HepG2 (cell line): ENCODE measurements around the gene EIF2B1. TPM values are rescaled to one million over a fixed set of nuclear protein-coding genes. Genes with fewer than 3 reads are reported as not detected.

ENCODE experiments used
- ATAC-seq: fragments of 200-7000 bp; cut with Tn5 transposase; 3 replicates; pipeline ENCODE4 v1.9.1; 2020; ENCODE audit warnings: mild to moderate bottlenecking, moderate library complexity
- BruUV-seq: library from RNA; stranded (reverse); fragments of 400-500 nt; replicated peaks from 2 replicates; lab custom pipeline; 2021; lab: Mats Ljungman, UMichigan
- CTCF ChIA-PET: fragments of 300-600 bp; formaldehyde crosslinking; extraction: SDS; loops from one replicate; lab custom pipeline; 2021; ENCODE audit warnings: low total read pairs, inconsistent platforms, low intra/inter-chr PET ratio; lab: Yijun Ruan, JAX
- POLR2A ChIA-PET: fragments of 350-600 bp; sonication (Branson Sonifier 250); formaldehyde crosslinking; loops from one replicate; lab custom pipeline; 2020; ENCODE audit warnings: antibody characterized with exemption, inconsistent platforms; lab: Yijun Ruan, JAX
- DNase-seq: peaks from one replicate; pipeline ENCODE4 v3.0.0-alpha.2; 2015; ENCODE audit warnings: low spot score
- FAIRE-seq: peaks from 3 replicates; lab custom pipeline; 2011; peaks lifted over from hg19 to GRCh38; lab: Jason Lieb, UNC
- H2AFZ ChIP-seq: one replicate; pipeline ENCODE4 v1.6.1; 2011; ENCODE audit warnings: low read length, inconsistent platforms
- H3K27ac ChIP-seq: fragments of 300-600 bp; 3 replicates; pipeline ENCODE4 v1.8.0; 2011; ENCODE audit warnings: mixed run types, mild to moderate bottlenecking, mixed read lengths, low read length, inconsistent platforms; ENCODE audit not compliant: insufficient read depth; ENCODE audit errors: extremely low read length
- H3K27me3 ChIP-seq, 2 experiments: fragments of 200-600 bp in 1 of 2; 2 replicates in 1 of 2; 3 replicates in 1 of 2; pipeline versions ENCODE4 v1.6.0 to v1.8.0; 2011; ENCODE audit warnings: low read length in 2 of 2, mild to moderate bottlenecking in 2 of 2, moderate library complexity in 2 of 2, inconsistent platforms in 1 of 2; ENCODE audit not compliant: insufficient read depth in 2 of 2, control insufficient read depth in 1 of 2
- H3K36me3 ChIP-seq, 2 experiments: fragments of 200-600 bp in 1 of 2; replicated peaks in 1 of 2; 2 replicates in 1 of 2; 3 replicates in 1 of 2; pipeline versions ENCODE4 v1.5.1 to v1.8.0; 2011; ENCODE audit warnings: low read length in 2 of 2, inconsistent platforms in 1 of 2; ENCODE audit not compliant: insufficient read depth in 2 of 2, control insufficient read depth in 1 of 2
- H3K4me1 ChIP-seq: 2 replicates; pipeline ENCODE4 v1.5.1; 2012; ENCODE audit warnings: low read length, inconsistent platforms; ENCODE audit not compliant: insufficient read depth
- H3K4me2 ChIP-seq: 2 replicates; pipeline ENCODE4 v1.6.0; 2011; ENCODE audit warnings: low read depth, low read length, inconsistent platforms
- H3K4me3 ChIP-seq, 3 experiments: fragments of 200-600 bp in 1 of 3; sonication (generic), shearing (Covaris generic) in 1 of 3; replicated peaks in 1 of 3; 2 replicates each; pipeline ENCODE4 v1.5.1; 2011 to 2016; ENCODE audit warnings: low read length in 3 of 3, inconsistent platforms in 2 of 3, low read depth in 2 of 3, mild to moderate bottlenecking in 2 of 3, control low read depth in 1 of 3, mixed read lengths in 1 of 3; ENCODE audit not compliant: insufficient read depth in 1 of 3
- H3K79me2 ChIP-seq: one replicate; pipeline ENCODE4 v1.6.1; 2011; ENCODE audit warnings: low read length, inconsistent platforms; ENCODE audit not compliant: insufficient read depth
- H3K9ac ChIP-seq: 2 replicates; pipeline ENCODE4 v1.6.0; 2011; ENCODE audit warnings: mild to moderate bottlenecking, low read depth, low read length, inconsistent platforms; ENCODE audit not compliant: insufficient read depth
- H3K9me3 ChIP-seq: 2 replicates; pipeline ENCODE4 v1.5.1; 2012; ENCODE audit warnings: mild to moderate bottlenecking, low read length
- H4K20me1 ChIP-seq: 2 replicates; pipeline ENCODE4 v1.6.0; 2011; ENCODE audit warnings: inconsistent platforms, mild to moderate bottlenecking, low read length, moderate library complexity; ENCODE audit not compliant: insufficient read depth
- IRF9 ChIP-seq: sonication (generic); formaldehyde crosslinking; IDR thresholded peaks from 2 replicates; pipeline ENCODE4 v1.8.0; 2022; ENCODE audit warnings: missing genetic modification reagents, mild to moderate bottlenecking, borderline replicate concordance
- MIER2 ChIP-seq: IDR thresholded peaks from 2 replicates; pipeline ENCODE4 v1.6.1; 2016; ENCODE audit warnings: missing biosample characterization, missing genetic modification reagents
- MTF1 ChIP-seq: sonication (generic); formaldehyde crosslinking; IDR thresholded peaks from 2 replicates; pipeline ENCODE4 v1.5.0; 2020; ENCODE audit warnings: missing genetic modification reagents
- NR2C2 ChIP-seq: sonication (generic); formaldehyde crosslinking; IDR thresholded peaks from 2 replicates; pipeline ENCODE4 v1.4.0; 2020; ENCODE audit warnings: missing genetic modification reagents, mild to moderate bottlenecking, moderate library complexity, borderline replicate concordance
- PAWR ChIP-seq: sonication (generic); formaldehyde crosslinking; IDR thresholded peaks from 2 replicates; pipeline ENCODE4 v1.4.0; 2020; ENCODE audit warnings: missing genetic modification reagents, mild to moderate bottlenecking, borderline replicate concordance
- PHF20 ChIP-seq: sonication (generic); formaldehyde crosslinking; IDR thresholded peaks from 2 replicates; pipeline ENCODE4 v1.5.0; 2020; ENCODE audit warnings: mild to moderate bottlenecking, missing genetic modification reagents
- PTBP1 ChIP-seq: fragments of 200-400 bp; formaldehyde crosslinking; IDR thresholded peaks from 2 replicates; pipeline ENCODE4 v1.6.1; 2018; ENCODE audit warnings: low read length, low read depth; ENCODE audit not compliant: poor library complexity, severe bottlenecking
- ZFP36L2 ChIP-seq: sonication (generic); formaldehyde crosslinking; IDR thresholded peaks from 2 replicates; pipeline ENCODE4 v1.4.0; 2020; ENCODE audit warnings: missing genetic modification reagents
- ZNF10 ChIP-seq: sonication (generic); formaldehyde crosslinking; IDR thresholded peaks from 2 replicates; pipeline ENCODE4 v1.4.0; 2020; ENCODE audit warnings: mild to moderate bottlenecking, low read depth, missing genetic modification reagents, borderline replicate concordance
- WGBS: methylation state at CpG from one replicate; pipeline ENCODE4 v1.1.6; 2017; ENCODE audit warnings: low lambda C conversion rate; 5-methylcytosine and 5-hydroxymethylcytosine counted together
- in situ Hi-C: cut with HindIII; loops from 2 replicates; pipeline ENCODE4 v1.10.0; 2017; ENCODE audit warnings: low pct_unique_long_range_greater_than_20kb; ENCODE audit not compliant: extremely low pct_ligation_motif_present
- intact Hi-C: fragments of 100-400 bp; cut with micrococcal nuclease; formaldehyde crosslinking; loops from one replicate; pipeline ENCODE4 v1.10.0; 2022; ENCODE audit not compliant: unreplicated experiment
- polyA plus RNA-seq, 8 experiments: library from polyadenylated mRNA; depleted of rRNA in 3 of 8; stranded (reverse) in 7 of 8; unstranded in 1 of 8; fragments of >200 nt; fragmentation: Illumina TruSeq in 4 of 8; extraction: Trizol in 4 of 8; gene quantifications; 2 replicates each; pipeline versions ENCODE4 v1.2.1 to v1.2.3, GENCODE V29; 2011 to 2016; ENCODE audit warnings: low read depth in 4 of 8, missing spikeins in 1 of 8, mixed read lengths in 1 of 8; ENCODE audit not compliant: insufficient read depth in 1 of 8
- total RNA-seq, 5 experiments: library from RNA; depleted of rRNA; stranded (reverse); fragments of >200 nt; fragmentation: Illumina TruSeq; extraction: Trizol; gene quantifications; 2 replicates each; pipeline ENCODE4 v1.2.3, GENCODE V29; 2016; ENCODE audit warnings: low read depth in 1 of 5

Gene EIF2B1
- total and polyA plus RNA-seq, 2 of the 13 experiments (the other 11 are each of a cell fraction or from before 2014, with no cell fraction given) = 18.7 to 37.4 TPM

GRCh38 chr12:123656392-123656791 is 22.9 kb upstream of the EIF2B1 start (continued):
- TF ChIP-seq MIER2 (CRISPR knock-in tag) = no peak

GRCh38 chr12:123655420-123655819 is 21.9 kb upstream of the EIF2B1 start:
- in situ Hi-C loops = no loop called here
- no peaks in the 10 kb centered on the region for H3K9me3 ChIP-seq
- intact Hi-C loops = no loop called here
- no peaks in the 10 kb centered on the region for H3K79me2 ChIP-seq
- no TSS peak for BruUV-seq
- ChIA-PET POLR2A (no interaction called here), CTCF (no interaction called here)
- TF ChIP-seq ZFP36L2 (no peak), MTF1 (CRISPR knock-in tag) (no peak), NR2C2 (CRISPR knock-in tag) (no peak), ZNF10 (no peak), PTBP1 (no peak), PHF20 (CRISPR knock-in tag) (no peak), PAWR (no peak), IRF9 (CRISPR knock-in tag) (no peak)
- peaks cover 7 to 63% of the 10 kb centered on the region in 2 experiments; a peak in 4 of 5 replicates for H3K36me3 ChIP-seq
- H3K27me3 ChIP-seq = no peaks in the 10 kb centered on the region
- no peak for ATAC-seq
- H3K4me1 ChIP-seq = no peaks in the 10 kb centered on the region
- no peak overlapping the region for H3K9ac ChIP-seq
- no peak overlapping the region for H2AFZ ChIP-seq
- H3K4me3 ChIP-seq = no peak overlapping the region
- no peak overlapping the region for H3K4me2 ChIP-seq
- FAIRE-seq = no peak
- DNase-seq = no peak
- H3K27ac ChIP-seq = no peak overlapping the region
- no peaks in the 10 kb centered on the region for H4K20me1 ChIP-seq
- WGBS = 97% methylated on average over 5 of the region's 5 CpGs
